GM18502 (cell line): ENCODE data around the gene BPTF.
"Not testable (repeated sequence)": the region's sequence is repeated elsewhere in the genome, so short reads cannot be mapped to it uniquely, and the experiment has no call there.

Experiments used
- ATAC-seq: cut with Tn5 transposase; IDR thresholded peaks from one replicate; pipeline ENCODE4 v1.9.1; 2021; ENCODE audit warnings: mild to moderate bottlenecking; ENCODE audit not compliant: unreplicated experiment, poor library complexity

BPTF gene

GRCh38 chr17:67959510-67959909, 134.2 kb downstream of the BPTF start:
- no peak for ATAC-seq

GRCh38 chr17:67960276-67960675, 135.0 kb downstream of the BPTF start:
- not testable (repeated sequence) for ATAC-seq

GRCh38 chr17:67962156-67962555, 136.9 kb downstream of the BPTF start:
- not testable (repeated sequence) for ATAC-seq

- ATAC-seq: peak; percentile 58
These were observed 137.9 kb downstream of the BPTF start for GRCh38 chr17:67963145-67963572.

- no peak for ATAC-seq
These were observed 145.5 kb downstream of the BPTF start for GRCh38 chr17:67970783-67971182.

GRCh38 chr17:67974185-67974584, 148.9 kb downstream of the BPTF start:
- ATAC-seq: no peak

GRCh38 chr17:67974598-67975066, 149.3 kb downstream of the BPTF start:
- ATAC-seq: no peak

GRCh38 chr17:67976306-67976705, 151.0 kb downstream of the BPTF start:
- not testable (repeated sequence) for ATAC-seq

GRCh38 chr17:67980456-67980855, 155.2 kb downstream of the BPTF start:
- no peak for ATAC-seq

GRCh38 chr17:67980883-67981282, 155.6 kb downstream of the BPTF start:
- ATAC-seq: not testable (repeated sequence)

GRCh38 chr17:67982034-67982640, 156.8 kb downstream of the BPTF start:
- no peak for ATAC-seq

GRCh38 chr17:67982686-67983382, 157.5 kb downstream of the BPTF start:
- ATAC-seq: no peak

- no peak for ATAC-seq
These were observed 158.0 kb downstream of the BPTF start for GRCh38 chr17:67983383-67983688.

GRCh38 chr17:67990909-67991308, 165.6 kb downstream of the BPTF start:
- no peak for ATAC-seq

- ATAC-seq: no peak
These were observed 167.3 kb downstream of the BPTF start for GRCh38 chr17:67992548-67993152.

GRCh38 chr17:67993153-67993997, 168.1 kb downstream of the BPTF start:
- peak; percentile 82 for ATAC-seq

- peak; percentile 2 for ATAC-seq
These were observed 168.7 kb downstream of the BPTF start for GRCh38 chr17:67993998-67994361.

GRCh38 chr17:67994817-67995569, 169.7 kb downstream of the BPTF start:
- no peak for ATAC-seq

GRCh38 chr17:67995570-67996263, 170.4 kb downstream of the BPTF start:
- no peak for ATAC-seq
